ENCODE data around the gene CDHR3. TPM values are rescaled to one million over a fixed set of nuclear protein-coding genes. Genes with fewer than 3 reads are reported as not detected.

CDHR3 gene
- total and polyA plus RNA-seq, 2 of the 8 experiments (the other 6 are each of a cell fraction or from before 2014, with no cell fraction given), result 6.4 to 6.8 TPM

DNA sequence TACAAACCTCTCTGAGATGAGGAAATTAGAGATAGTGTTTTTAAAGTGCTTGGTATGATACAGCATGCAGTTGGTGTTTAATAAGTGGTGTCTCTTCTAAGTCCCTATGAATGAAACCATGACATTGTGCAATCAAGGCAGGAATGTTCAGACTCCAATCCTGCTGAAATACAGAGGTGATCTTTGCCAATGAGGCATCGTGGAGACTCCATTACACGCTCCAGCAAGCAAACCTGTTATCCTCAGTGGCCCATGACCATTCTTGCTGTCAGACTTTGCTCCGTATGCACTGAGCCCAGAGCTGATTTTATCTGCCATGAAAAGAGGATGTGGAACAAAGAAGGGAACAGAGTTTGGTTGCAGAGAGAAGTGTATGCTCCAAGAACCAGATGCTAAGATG, 47.3 kb downstream of the CDHR3 start (continued):
- TF ChIP-seq, protein P1, sequence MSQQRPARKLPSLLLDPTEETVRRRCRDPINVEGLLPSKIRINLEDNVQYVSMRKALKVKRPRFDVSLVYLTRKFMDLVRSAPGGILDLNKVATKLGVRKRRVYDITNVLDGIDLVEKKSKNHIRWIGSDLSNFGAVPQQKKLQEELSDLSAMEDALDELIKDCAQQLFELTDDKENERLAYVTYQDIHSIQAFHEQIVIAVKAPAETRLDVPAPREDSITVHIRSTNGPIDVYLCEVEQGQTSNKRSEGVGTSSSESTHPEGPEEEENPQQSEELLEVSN (IDR thresholded peaks at IDR 0.05), result no peak
